Suprapubic skin (tissue), 4 donors: ENCODE data around the gene CEP135.

Experiments
- POLR2A ChIP-seq, 2 donors: fragments of 450-650 bp; IDR thresholded peaks; one replicate each; pipeline ENCODE4 v1.6.1; 2017; ENCODE audit warnings: antibody characterized with exemption in 2 of 2, mild to moderate bottlenecking in 2 of 2, moderate library complexity in 2 of 2
- POLR2AphosphoS5 ChIP-seq, 3 donors: sonication (generic); formaldehyde crosslinking; IDR thresholded peaks; one replicate each; pipeline ENCODE4 v1.6.1; 2017; ENCODE audit warnings: antibody characterized with exemption in 3 of 3

GRCh38 chr4:55955710-55956109 is 7.0 kb downstream of the CEP135 start:
- no peak for TF ChIP-seq POLR2AphosphoS5 (IDR thresholded peaks at IDR 0.05)
- TF ChIP-seq POLR2A (IDR thresholded peaks at IDR 0.05) = no peak
